CD4-positive, alpha-beta T cell treated with Interleukin-4 for 4 hours (primary cell): ENCODE data around the gene FHOD3.
"Not testable (repeated sequence)": the region's sequence is repeated elsewhere in the genome, so short reads cannot be mapped to it uniquely, and the experiment has no call there.

Experiments
- DNase-seq: peaks from one replicate; pipeline ENCODE4 v3.0.0-alpha.2; 2020

Gene FHOD3

DNA sequence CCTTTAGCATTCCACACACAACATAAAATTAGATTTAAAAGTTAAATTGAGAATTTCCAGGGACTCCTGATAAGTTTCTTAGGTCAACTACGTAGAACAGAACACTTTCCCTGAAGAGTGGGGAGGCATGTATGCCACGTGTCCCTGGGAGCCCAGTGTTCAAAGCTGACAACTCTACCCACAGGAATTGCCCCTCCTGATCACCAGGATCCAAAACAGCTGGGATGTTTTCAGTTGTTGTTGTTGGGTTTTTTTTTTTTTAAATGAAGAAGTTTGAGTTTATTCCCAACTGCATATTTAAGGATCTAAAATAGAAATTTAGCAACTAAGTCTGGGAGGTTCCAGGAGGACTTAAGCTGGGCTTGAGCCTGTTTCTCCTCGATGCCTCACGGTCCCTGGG, 430.8 kb downstream of the FHOD3 start:
- no peak for DNase-seq

- no peak for DNase-seq
Observed at GRCh38 chr18:36729197-36729596, 431.7 kb downstream of the FHOD3 start.

DNA sequence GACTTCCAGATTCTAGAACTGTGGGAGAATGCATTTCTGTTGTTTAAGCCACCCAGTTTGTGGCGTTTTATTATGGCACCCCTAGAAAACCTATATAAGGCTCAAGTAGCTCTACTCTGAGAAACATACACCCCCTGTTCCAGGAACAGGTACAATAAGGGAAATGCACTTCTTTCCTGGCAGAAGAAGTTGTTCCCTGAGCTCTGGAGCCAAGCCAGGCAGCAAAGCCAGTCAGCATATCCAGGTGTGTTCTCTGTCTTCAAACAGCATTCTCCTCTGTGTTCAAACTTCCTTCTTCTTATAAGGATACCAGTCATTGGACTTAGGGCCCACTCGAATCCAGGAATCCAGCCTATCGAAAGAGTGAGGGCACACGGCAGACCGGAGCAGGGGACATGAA, 434.8 kb downstream of the FHOD3 start:
- no peak for DNase-seq

GRCh38 chr18:36733150-36733549, 435.6 kb downstream of the FHOD3 start:
- no peak for DNase-seq

DNA sequence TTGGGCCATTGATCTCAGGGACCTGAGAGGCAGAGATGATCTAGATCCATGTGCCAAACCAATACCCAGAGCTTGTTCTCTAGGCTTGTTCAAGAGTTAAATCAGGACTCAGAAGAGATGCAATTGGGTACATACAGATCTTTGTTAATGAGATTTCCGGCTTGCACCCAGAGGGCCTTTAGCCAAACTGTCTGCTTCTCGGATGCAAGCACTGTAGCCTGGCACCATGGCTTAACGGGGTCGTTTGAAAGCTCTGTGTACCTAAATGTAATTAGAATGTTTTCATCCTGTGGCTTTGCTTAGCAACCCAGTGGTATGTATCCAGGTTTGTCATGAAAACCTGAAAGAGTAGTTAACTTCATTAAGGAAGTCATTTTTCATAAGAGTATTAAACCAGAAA, 437.1 kb downstream of the FHOD3 start:
- no peak for DNase-seq

- no peak for DNase-seq
Observed at GRCh38 chr18:36735130-36735529, 437.6 kb downstream of the FHOD3 start.

GRCh38 chr18:36736094-36736493, 438.6 kb downstream of the FHOD3 start:
- DNase-seq: no peak

DNA sequence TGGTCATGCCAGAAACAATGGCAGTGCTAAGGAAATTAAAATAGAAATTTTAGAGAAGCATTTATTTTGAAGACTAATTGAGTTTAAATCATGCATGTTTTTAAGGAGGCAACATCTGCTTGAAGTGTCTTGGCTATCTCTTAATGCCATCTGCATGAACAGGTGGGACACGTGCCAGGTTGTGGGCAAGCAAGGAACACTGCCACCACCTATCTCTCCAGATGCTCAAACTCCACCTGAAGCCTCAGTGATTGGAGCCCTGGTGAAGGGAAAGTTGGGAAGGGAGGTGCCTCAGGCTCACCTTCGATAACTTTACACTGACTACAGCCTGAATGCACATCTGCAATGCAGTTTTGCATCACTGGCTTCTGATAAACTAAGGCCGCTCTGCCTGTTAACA, 439.8 kb downstream of the FHOD3 start:
- DNase-seq: no peak

DNA sequence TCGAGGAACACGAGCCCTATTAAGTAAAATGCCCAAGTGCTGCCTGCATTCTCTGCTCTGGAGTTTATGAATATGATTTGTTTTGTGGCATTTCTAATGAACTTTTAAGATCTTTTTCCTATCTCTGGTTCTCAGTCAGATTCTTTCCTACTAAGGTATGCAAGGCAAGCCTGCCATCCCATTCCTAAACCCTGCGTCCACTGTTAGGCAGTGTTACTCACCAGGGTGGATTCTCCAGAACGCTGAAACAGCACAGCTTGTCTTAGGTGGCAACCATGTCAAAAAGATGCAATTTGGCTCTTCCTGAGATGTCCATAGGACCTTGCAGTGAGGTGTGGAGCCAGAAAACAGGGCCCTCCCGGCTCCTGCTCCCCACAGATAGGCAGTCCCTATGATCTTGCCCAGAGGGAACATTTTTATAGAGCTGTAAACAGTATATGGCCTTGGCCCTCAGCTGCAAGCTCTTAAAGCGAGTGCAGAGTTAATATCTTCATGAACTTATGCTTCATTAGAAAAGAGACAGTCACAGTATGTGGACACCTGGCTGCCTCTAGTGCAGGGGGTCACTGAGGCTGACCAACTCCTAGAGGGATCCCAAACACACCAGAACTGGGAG, 446.9 kb downstream of the FHOD3 start:
- DNase-seq: no peak

- DNase-seq: no peak
Observed at GRCh38 chr18:36745219-36745975, 447.9 kb downstream of the FHOD3 start.

- no peak for DNase-seq
Observed at GRCh38 chr18:36752929-36753865, 455.7 kb downstream of the FHOD3 start.

GRCh38 chr18:36756242-36756641, 458.7 kb downstream of the FHOD3 start:
- no peak for DNase-seq

DNA sequence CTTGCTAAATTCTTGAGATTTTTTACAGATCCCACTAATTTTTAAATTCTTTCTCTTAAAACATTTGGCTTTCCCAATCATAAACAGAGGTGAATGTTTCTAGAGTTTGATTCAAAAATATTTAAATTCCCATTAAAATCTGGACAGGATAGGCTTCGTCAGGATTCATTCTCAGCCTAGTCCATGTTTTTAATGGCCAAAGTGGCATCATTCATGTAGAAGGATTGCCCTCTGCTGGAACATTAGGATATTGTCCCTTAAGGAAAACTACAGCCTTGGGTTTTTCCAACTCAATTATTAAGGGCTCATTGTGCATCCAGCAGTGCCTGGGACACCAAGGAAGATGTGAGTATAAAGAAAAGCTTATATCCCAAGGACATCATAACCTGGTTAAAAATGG, 459.6 kb downstream of the FHOD3 start:
- no peak for DNase-seq

DNA sequence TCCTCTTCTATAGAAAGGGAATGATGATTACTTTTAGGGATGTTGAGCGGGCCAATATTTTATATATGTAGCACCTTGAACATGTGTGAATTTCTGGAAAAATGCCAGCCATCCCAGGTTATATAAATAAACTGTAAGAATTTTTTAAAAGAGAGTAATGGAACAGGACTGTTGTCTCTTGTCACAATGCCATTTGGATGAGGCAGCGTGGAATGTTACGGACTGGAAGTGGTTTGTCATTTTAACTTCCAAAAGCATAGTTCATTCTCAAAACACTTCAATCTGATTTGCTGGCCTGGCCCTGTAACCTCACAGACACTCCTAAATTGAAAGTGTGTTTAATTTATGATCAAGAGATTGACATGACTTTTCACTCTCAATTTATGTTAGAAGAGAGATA, 460.5 kb downstream of the FHOD3 start:
- DNase-seq: no peak

DNA sequence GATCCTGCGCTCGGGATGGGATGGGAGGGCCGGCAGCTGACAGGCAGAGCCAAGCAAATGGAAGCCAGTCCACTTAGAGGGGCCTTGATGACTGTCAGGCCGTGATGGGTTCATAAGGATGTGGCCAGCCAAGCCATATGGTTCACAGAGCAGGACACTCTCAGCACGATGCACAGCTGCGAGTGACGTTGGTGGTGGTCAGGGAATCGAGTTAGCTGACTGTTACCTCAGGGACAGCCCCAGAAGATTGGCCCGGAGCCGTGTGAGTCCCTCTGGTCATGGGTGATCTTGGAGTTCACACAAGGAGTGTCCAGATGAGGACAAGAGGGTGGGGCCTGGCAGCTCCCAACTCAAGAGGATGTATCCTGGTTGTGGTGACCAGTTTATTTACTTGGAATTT, 461.1 kb downstream of the FHOD3 start:
- no peak for DNase-seq

DNA sequence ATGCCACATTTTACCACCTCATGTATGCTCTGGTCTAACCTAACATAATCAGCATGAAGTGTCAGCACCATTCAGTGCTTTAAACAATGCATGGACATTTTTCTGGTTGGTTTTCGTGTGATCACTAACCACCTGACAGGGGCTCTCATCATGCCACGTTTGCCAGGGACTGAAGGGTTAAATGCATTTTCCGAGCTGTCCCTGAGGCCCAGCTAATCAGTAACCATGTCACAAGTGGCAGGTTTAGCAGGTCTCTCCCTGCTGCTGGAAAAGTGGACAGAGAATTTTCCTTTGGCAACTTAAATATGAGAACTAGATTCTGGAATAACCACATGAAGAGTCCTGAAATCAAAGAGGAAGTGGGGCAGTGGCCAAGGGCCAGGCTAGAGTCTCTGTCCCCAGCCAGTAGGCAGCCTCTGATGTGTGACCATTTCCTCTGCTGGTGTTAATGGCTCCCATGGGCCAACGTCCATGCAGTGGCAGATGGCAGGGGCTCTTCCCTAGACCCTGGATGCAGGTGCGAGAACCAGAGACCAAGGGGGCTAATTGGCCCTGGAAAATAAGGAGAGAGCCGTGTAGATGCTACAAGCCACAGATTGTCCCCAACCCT, 461.8 kb downstream of the FHOD3 start:
- no peak for DNase-seq

- no peak for DNase-seq
Observed at GRCh38 chr18:36760598-36760997, 463.1 kb downstream of the FHOD3 start.

GRCh38 chr18:36761186-36761698, 463.7 kb downstream of the FHOD3 start:
- no peak for DNase-seq

DNA sequence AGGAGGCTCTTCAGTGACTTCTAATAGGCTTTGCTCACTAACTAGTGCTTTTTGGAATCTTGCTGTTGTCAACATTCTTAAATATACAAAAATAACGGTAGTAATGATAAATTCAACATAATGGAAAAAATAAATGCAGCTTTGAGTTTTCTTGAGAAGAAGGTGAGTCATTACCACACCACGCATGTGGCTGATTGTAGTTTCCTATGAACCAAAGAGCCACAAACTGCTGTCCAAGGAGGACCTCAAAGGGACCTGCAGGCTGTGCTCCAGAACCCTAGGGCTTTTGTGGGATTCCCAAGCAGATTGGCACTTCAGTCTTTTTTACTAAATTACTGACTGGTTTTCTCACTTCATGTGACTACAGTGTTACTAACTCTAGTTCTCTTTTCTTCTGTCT, 464.6 kb downstream of the FHOD3 start:
- no peak for DNase-seq

DNA sequence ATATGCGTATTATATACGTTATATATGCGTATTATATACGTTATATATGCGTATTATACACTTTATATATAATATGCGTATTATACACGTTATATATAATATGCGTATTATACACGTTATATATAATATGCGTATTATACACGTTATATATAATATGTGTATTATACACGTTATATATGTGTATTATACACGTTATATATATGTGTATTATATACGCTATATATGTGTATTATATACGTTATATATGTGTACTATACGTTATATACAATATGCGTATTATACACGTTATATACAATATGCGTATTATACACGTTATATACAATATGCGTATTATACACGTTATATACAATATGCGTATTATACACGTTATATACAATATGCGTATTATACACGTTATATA, 465.5 kb downstream of the FHOD3 start:
- DNase-seq: not testable (repeated sequence)

GRCh38 chr18:36766836-36767235, 469.3 kb downstream of the FHOD3 start:
- no peak for DNase-seq

GRCh38 chr18:36769172-36769571, 471.7 kb downstream of the FHOD3 start:
- DNase-seq: no peak
